ENCODE data around the gene ZC3H4. TPM values are rescaled to one million over a fixed set of nuclear protein-coding genes. Genes with fewer than 3 reads are reported as not detected.

Gene ZC3H4
- total RNA-seq: 15.8 and 28.9 TPM in 2 replicates

DNA sequence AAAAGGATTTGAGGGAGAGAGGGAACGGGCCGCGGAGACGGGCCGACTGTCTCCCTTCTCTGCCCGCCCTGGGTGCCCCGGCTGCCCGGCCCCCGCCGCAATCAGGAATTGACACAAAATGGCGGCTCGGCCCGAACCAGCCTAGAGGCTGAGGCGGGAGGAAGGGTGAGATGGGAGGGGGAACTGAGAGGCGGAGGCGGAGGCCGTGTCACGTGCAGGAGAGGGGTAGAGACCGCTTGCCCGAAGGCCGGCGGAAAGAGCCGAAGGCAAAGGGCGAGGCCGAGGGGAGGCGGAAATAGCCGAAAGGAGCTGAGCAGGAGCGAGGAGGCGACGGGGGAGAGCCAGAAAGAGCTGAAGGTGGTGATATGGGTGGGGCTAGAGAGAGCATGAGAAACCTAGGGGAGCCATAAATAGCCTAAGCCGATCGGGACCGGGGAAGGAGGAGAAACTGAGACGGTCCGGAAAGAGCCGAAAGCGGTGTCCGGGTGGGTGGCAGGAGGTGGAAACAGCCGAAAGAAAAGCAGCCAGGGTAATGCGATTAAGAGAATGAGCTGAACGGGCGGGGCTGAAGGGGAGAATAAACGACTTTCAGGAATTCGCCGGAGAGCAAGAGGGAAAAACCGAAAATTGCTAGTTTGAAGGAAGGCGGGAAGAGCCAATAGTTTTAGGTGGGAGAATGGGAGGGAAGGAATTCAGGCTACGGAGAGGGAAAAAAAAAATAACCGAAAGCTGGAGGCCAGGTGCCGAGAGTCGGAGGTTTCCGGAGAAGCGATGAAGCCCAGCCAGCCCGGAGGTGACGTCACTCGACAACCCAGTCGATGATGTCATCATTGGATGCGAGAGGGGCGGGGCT is at the start of gene ZC3H4:
Gene ZC3H4 (minus strand): TSS at position 780 of the 853 bp plus-strand sequence. CDS start 1,192 bp downstream, outside the sequence.

DNA sequence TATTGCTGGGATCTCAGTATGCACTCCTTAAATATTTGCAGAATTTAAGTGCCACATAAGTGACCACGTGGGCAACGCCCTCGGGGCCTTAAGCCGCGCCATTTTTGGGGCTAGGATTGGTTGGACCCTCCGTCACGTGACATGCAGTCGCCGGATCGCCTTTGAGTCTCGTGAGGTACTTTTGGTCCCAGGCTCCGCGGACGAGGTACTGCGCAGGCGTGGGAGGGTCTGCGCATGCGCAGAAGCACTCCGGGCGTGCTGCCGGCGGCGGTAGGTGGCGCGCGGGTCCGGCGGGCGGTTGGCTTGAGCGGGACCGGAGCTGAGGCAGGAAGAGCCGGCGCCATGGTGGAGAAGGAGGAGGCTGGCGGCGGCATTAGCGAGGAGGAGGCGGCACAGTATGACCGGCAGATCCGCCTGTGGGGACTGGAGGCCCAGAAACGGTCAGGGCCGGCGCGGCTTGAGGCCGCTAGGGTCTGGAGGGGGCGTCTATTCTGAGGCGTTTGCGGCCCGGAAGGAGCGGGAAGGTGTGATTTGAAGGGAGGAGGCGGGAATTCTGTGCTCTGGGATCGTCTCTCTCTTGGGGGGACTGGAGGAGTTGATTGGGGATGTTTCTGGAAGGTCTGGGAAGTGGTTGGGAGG is 17.1 kb upstream of the ZC3H4 start, which contains the start of gene SAE1:
Gene SAE1 (plus strand): TSS at position 247 of the 639 bp plus-strand sequence. CDS start 96 bp downstream, at position 343.

DNA sequence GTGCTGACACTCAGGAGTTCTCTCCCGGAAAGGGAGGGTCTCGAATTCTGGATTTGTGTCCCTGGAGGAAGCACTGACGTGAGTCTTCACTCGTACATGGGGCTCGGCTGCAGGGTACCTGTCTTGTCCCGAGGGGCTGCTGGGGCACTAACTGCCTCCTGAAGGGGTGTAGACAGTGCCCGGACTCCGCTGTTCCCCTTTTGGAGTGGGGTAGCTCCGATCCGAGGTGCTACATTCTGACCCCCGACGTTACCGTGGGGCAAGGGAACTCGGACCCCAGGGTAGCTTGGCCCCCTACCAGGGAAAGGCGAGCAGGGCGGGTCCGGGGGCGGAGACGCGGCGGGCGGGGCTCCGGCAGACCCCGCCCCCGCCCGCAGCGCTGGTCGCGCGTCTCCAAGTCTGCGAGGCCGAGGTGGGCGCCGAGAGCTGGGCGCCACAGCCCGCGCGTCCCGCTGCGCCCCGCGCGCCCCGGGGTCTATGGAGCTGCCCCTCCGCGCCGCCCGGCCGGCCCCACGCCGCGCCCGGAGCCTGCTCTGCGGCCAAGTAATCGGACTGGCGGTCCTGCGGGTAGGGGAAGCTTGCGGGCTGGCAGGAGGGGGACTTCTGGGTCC is 94.0 kb downstream of the ZC3H4 start, which contains the start of gene NPAS1:
Gene NPAS1 (plus strand): TSS at position 407 of the 611 bp plus-strand sequence. CDS start 1,211 bp downstream, outside the sequence.

Other genes with a start within 250 kb of the ZC3H4 start
- 0.44 and 1.1 TPM in 2 replicates for gene NPAS1, start 93.9 kb downstream of the ZC3H4 start, total RNA-seq
- 13.3 and 25.2 TPM in 2 replicates for gene TMEM160, start 65.2 kb downstream of the ZC3H4 start, total RNA-seq
- 128 and 179 TPM in 2 replicates for gene SAE1, start 17.1 kb upstream of the ZC3H4 start, total RNA-seq
- gene BBC3, start 117.4 kb upstream of the ZC3H4 start, total RNA-seq: 14.0 and 24.3 TPM in 2 replicates
- gene CCDC9, start 142.7 kb upstream of the ZC3H4 start, total RNA-seq: 12.5 and 15.2 TPM in 2 replicates
- 2.0 and 2.6 TPM in 2 replicates for gene INAFM1, start 161.1 kb upstream of the ZC3H4 start, total RNA-seq
- 0.22 and 0.29 TPM in 2 replicates for gene C5AR1, start 196.1 kb upstream of the ZC3H4 start, total RNA-seq
- 0.72 TPM in 1 of 2 replicates, not detected in the other for gene C5AR2, start 218.4 kb upstream of the ZC3H4 start, total RNA-seq
- gene DHX34, start 235.5 kb upstream of the ZC3H4 start, total RNA-seq: 13.1 and 25.8 TPM in 2 replicates